H1 (cell line): Measurements from ENCODE around the gene PTBP3. TPM values are rescaled to one million over a fixed set of nuclear protein-coding genes. Genes with fewer than 3 reads are reported as not detected.

Source experiments
- ATF2 ChIP-seq: IDR thresholded peaks from 2 replicates; pipeline ENCODE4 v1.6.1; 2012; ENCODE audit warnings: low read length, inconsistent platforms
- NANOG ChIP-seq: IDR thresholded peaks from 2 replicates; pipeline ENCODE4 v1.6.1; 2011; ENCODE audit warnings: low read length, low read depth, mild to moderate bottlenecking, inconsistent platforms; ENCODE audit not compliant: insufficient read depth, poor library complexity, severe bottlenecking
- RBBP5 ChIP-seq: IDR thresholded peaks from 2 replicates; pipeline ENCODE4 v1.7.1; 2012; ENCODE audit warnings: low read depth, mild to moderate bottlenecking, inconsistent platforms, low read length, moderate library complexity, borderline replicate concordance
- SAP30 ChIP-seq: fragments of 300-600 bp; sonication (generic); IDR thresholded peaks from 2 replicates; pipeline ENCODE4 v1.7.1; 2012; ENCODE audit warnings: low read length, moderate library complexity, mild to moderate bottlenecking, inconsistent platforms; ENCODE audit not compliant: insufficient read depth, insufficient replicate concordance
- YY1 ChIP-seq: IDR thresholded peaks from 2 replicates; pipeline ENCODE4 v1.6.1; 2011; ENCODE audit warnings: low read depth, mild to moderate bottlenecking, low read length
- polyA plus RNA-seq, 7 experiments: library from polyadenylated mRNA; depleted of rRNA in 3 of 7; stranded (reverse) in 5 of 7; unstranded in 2 of 7; fragments of >200 nt in 5 of 7; fragments of 200-250 nt in 2 of 7; gene quantifications; 1 replicate in 5 of 7; 2 replicates in 1 of 7; 4 replicates in 1 of 7; pipeline versions ENCODE4 v1.2.1 to v1.2.3, GENCODE V29; 2011 to 2013; ENCODE audit warnings: missing spikeins in 2 of 7, mixed read lengths in 2 of 7
- total RNA-seq: library from RNA; stranded (reverse); fragmentation: NEBNext Ultra II Directional; extraction: Animal tissue kit (Norgen Biotek cat#: 25700); gene quantifications from 2 replicates; pipeline ENCODE4 v1.2.1, GENCODE V29; 2021
- TF ChIP-seq, protein P1 (sequence below): IDR thresholded peaks from 2 replicates; pipeline ENCODE4 v1.6.1; 2012; ENCODE audit warnings: inconsistent platforms

Gene PTBP3
- total and polyA plus RNA-seq, 2 of the 8 experiments (the other 6 are each of a cell fraction or from before 2014, with no cell fraction given): 51.0 to 124 TPM

- TF ChIP-seq, protein P1, sequence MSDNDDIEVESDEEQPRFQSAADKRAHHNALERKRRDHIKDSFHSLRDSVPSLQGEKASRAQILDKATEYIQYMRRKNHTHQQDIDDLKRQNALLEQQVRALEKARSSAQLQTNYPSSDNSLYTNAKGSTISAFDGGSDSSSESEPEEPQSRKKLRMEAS: no peak
- TF ChIP-seq ATF2 (no peak), YY1 (no peak), SAP30 (no peak), RBBP5 (no peak), NANOG (no peak)
These were observed 149.2 kb downstream of the PTBP3 start (continued) for GRCh38 chr9:112184221-112184620.
